HepG2 (cell line): ENCODE data around the gene RUNDC1. TPM values are rescaled to one million over a fixed set of nuclear protein-coding genes. Genes with fewer than 3 reads are reported as not detected.

ENCODE experiments used
- AFF4 ChIP-seq: sonication (generic); formaldehyde crosslinking; IDR thresholded peaks from 2 replicates; pipeline ENCODE4 v1.4.0; 2020; ENCODE audit warnings: missing genetic modification reagents
- CERS6 ChIP-seq: sonication (generic); formaldehyde crosslinking; IDR thresholded peaks from 2 replicates; pipeline ENCODE4 v1.5.0; 2020; ENCODE audit warnings: missing genetic modification reagents
- FOXK1 ChIP-seq: sonication (generic); formaldehyde crosslinking; IDR thresholded peaks from 2 replicates; pipeline ENCODE4 v1.4.0; 2020; ENCODE audit warnings: low read depth, missing genetic modification reagents, borderline replicate concordance
- GATAD1 ChIP-seq: IDR thresholded peaks from 2 replicates; pipeline ENCODE4 v1.6.1; 2016; ENCODE audit warnings: missing genetic modification reagents, missing compliant biosample characterization
- HDAC1 ChIP-seq: sonication (generic); formaldehyde crosslinking; IDR thresholded peaks from 2 replicates; pipeline ENCODE4 v1.5.1; 2020; ENCODE audit warnings: mild to moderate bottlenecking, missing genetic modification reagents
- HNRNPLL ChIP-seq: fragments of 200-400 bp; formaldehyde crosslinking; IDR thresholded peaks from 2 replicates; pipeline ENCODE4 v1.6.1; 2017; ENCODE audit warnings: mild to moderate bottlenecking, low read depth, low read length; ENCODE audit not compliant: poor library complexity, severe bottlenecking
- IRF9 ChIP-seq: sonication (generic); formaldehyde crosslinking; IDR thresholded peaks from 2 replicates; pipeline ENCODE4 v1.8.0; 2022; ENCODE audit warnings: missing genetic modification reagents, mild to moderate bottlenecking, borderline replicate concordance
- MXD4 ChIP-seq: IDR thresholded peaks from 2 replicates; pipeline ENCODE4 v1.6.1; 2016; ENCODE audit warnings: mild to moderate bottlenecking, missing biosample characterization, missing genetic modification reagents
- NFAT5 ChIP-seq: sonication (generic); formaldehyde crosslinking; IDR thresholded peaks from 2 replicates; pipeline ENCODE4 v1.4.0; 2020; ENCODE audit warnings: missing genetic modification reagents
- NFRKB ChIP-seq: fragments of 450-650 bp; IDR thresholded peaks from 2 replicates; pipeline ENCODE4 v1.6.1; 2017
- PITX1 ChIP-seq: sonication (generic); formaldehyde crosslinking; IDR thresholded peaks from 2 replicates; pipeline ENCODE4 v1.5.1; 2020; ENCODE audit warnings: mild to moderate bottlenecking, missing genetic modification reagents
- PRPF4 ChIP-seq: fragments of 200-400 bp; formaldehyde crosslinking; IDR thresholded peaks from 2 replicates; pipeline ENCODE4 v1.6.1; 2016; ENCODE audit warnings: low read length, low read depth; ENCODE audit not compliant: poor library complexity, severe bottlenecking
- SIN3B ChIP-seq: fragments of 150-350 bp; IDR thresholded peaks from 2 replicates; pipeline ENCODE4 v1.6.1; 2014; ENCODE audit warnings: low read length
- TAF1 ChIP-seq: sonication (generic); formaldehyde crosslinking; IDR thresholded peaks from 2 replicates; pipeline ENCODE4 v1.4.0; 2020; ENCODE audit warnings: missing genetic modification reagents
- ZNF335 ChIP-seq: sonication (generic); formaldehyde crosslinking; IDR thresholded peaks from 2 replicates; pipeline ENCODE4 v1.4.0; 2020; ENCODE audit warnings: missing genetic modification reagents
- ZNF44 ChIP-seq: sonication (generic); formaldehyde crosslinking; IDR thresholded peaks from 2 replicates; pipeline ENCODE4 v1.5.1; 2020; ENCODE audit warnings: mild to moderate bottlenecking, missing genetic modification reagents
- ZNF616 ChIP-seq: sonication (generic); formaldehyde crosslinking; IDR thresholded peaks from 2 replicates; pipeline ENCODE4 v1.5.0; 2020; ENCODE audit warnings: low read depth, mild to moderate bottlenecking, missing genetic modification reagents
- ZNF816 ChIP-seq: sonication (generic); formaldehyde crosslinking; IDR thresholded peaks from 2 replicates; pipeline ENCODE4 v1.8.0; 2022; ENCODE audit warnings: missing genetic modification reagents, mild to moderate bottlenecking, borderline replicate concordance
- polyA plus RNA-seq, 8 experiments: library from polyadenylated mRNA; depleted of rRNA in 3 of 8; stranded (reverse) in 7 of 8; unstranded in 1 of 8; fragments of >200 nt; fragmentation: Illumina TruSeq in 4 of 8; extraction: Trizol in 4 of 8; gene quantifications; 2 replicates each; pipeline versions ENCODE4 v1.2.1 to v1.2.3, GENCODE V29; 2011 to 2016; ENCODE audit warnings: low read depth in 4 of 8, missing spikeins in 1 of 8, mixed read lengths in 1 of 8; ENCODE audit not compliant: insufficient read depth in 1 of 8
- total RNA-seq, 5 experiments: library from RNA; depleted of rRNA; stranded (reverse); fragments of >200 nt; fragmentation: Illumina TruSeq; extraction: Trizol; gene quantifications; 2 replicates each; pipeline ENCODE4 v1.2.3, GENCODE V29; 2016; ENCODE audit warnings: low read depth in 1 of 5

Gene RUNDC1
- total and polyA plus RNA-seq, 2 of the 13 experiments (the other 11 are each of a cell fraction or from before 2014, with no cell fraction given), result 10.3 to 11.4 TPM

GRCh38 chr17:42997984-42998938, 17.9 kb downstream of the RUNDC1 start, which contains the start of gene RPL27 (continued):
- TF ChIP-seq MXD4 (CRISPR knock-in tag), result peak; percentile 94
- TF ChIP-seq SIN3B, result peak; percentile 74
- peak; percentile 87 for TF ChIP-seq AFF4 (CRISPR knock-in tag)
- no peak for TF ChIP-seq NFAT5 (CRISPR knock-in tag)
- TF ChIP-seq HNRNPLL, result peak; percentile 67
- TF ChIP-seq NFRKB, result no peak
- TF ChIP-seq TAF1 (CRISPR knock-in tag), result peak; percentile 99
- TF ChIP-seq ZNF616, result no peak
- peak; percentile 97 for TF ChIP-seq HDAC1 (CRISPR knock-in tag)
- no peak for TF ChIP-seq CERS6 (CRISPR knock-in tag)
- TF ChIP-seq PITX1 (CRISPR knock-in tag), result peak; percentile 93
- TF ChIP-seq ZNF44, result peak; percentile 97
- TF ChIP-seq PRPF4, result peak; percentile 97
- TF ChIP-seq FOXK1 (CRISPR knock-in tag), result peak; percentile 100
- TF ChIP-seq ZNF816 (CRISPR knock-in tag), result no peak; the same call in 1 of the 2 replicates
- TF ChIP-seq ZNF335 (CRISPR knock-in tag), result peak; percentile 95
- peak; percentile 96 for TF ChIP-seq GATAD1 (CRISPR knock-in tag)
- peak; percentile 94 for TF ChIP-seq IRF9 (CRISPR knock-in tag)
